HUDEP-2 (cell line): Measurements from ENCODE around the gene GNPDA1.

Source experiments
- DNase-seq, 76 experiments: peaks; one replicate each; lab custom pipeline; 2025; ENCODE audit not compliant: unreplicated experiment in 76 of 76; lab: John Stamatoyannopoulos, UW

The GNPDA1 gene

GRCh38 chr5:142024771-142025304, 12.0 kb upstream of the GNPDA1 start:
- DNase-seq: peak in 74 of 76 experiments; percentile 16 to 86 (median 69)

- DNase-seq: no peak
These were observed 11.0 kb upstream of the GNPDA1 start for GRCh38 chr5:142023836-142024235.

GRCh38 chr5:142020122-142020659, 7.4 kb upstream of the GNPDA1 start:
- no peak for DNase-seq

- no peak for DNase-seq
These were observed 5.1 kb upstream of the GNPDA1 start for GRCh38 chr5:142017832-142018427.

GRCh38 chr5:142016556-142016955, 3.7 kb upstream of the GNPDA1 start:
- DNase-seq: no peak

- DNase-seq: peak in 1 of 76 experiments; percentile 17
These were observed 3.1 kb upstream of the GNPDA1 start for GRCh38 chr5:142015781-142016533.

GRCh38 chr5:142014911-142015584, 2.2 kb upstream of the GNPDA1 start:
- peak in 32 of 76 experiments; percentile 1 to 68 (median 37) for DNase-seq

- DNase-seq: peak in 34 of 76 experiments; percentile 1 to 46 (median 16)
These were observed 1.1 kb upstream of the GNPDA1 start for GRCh38 chr5:142013734-142014521.

- peak in 62 of 76 experiments; percentile 4 to 64 (median 47) for DNase-seq
These were observed 541 bp downstream of the GNPDA1 start for GRCh38 chr5:142012186-142012785.

GRCh38 chr5:142011572-142012185, 1.1 kb downstream of the GNPDA1 start:
- DNase-seq: no peak

GRCh38 chr5:142009886-142010285, 2.9 kb downstream of the GNPDA1 start:
- no peak for DNase-seq

- DNase-seq: no peak
These were observed 4.0 kb downstream of the GNPDA1 start for GRCh38 chr5:142008813-142009212.

- no peak for DNase-seq
These were observed 5.6 kb downstream of the GNPDA1 start for GRCh38 chr5:142007237-142007544.

GRCh38 chr5:142006363-142007236, 6.2 kb downstream of the GNPDA1 start:
- DNase-seq: no peak

- no peak for DNase-seq
These were observed 9.5 kb downstream of the GNPDA1 start for GRCh38 chr5:142003266-142003800.

- peak in 9 of 76 experiments; percentile 3 to 23 (median 12) for DNase-seq
These were observed 11.9 kb downstream of the GNPDA1 start for GRCh38 chr5:142000704-142001484.

GRCh38 chr5:142000173-142000572, 12.7 kb downstream of the GNPDA1 start:
- no peak for DNase-seq
